ENCODE measurements around the gene IFNA5.

Gene IFNA5

DNA sequence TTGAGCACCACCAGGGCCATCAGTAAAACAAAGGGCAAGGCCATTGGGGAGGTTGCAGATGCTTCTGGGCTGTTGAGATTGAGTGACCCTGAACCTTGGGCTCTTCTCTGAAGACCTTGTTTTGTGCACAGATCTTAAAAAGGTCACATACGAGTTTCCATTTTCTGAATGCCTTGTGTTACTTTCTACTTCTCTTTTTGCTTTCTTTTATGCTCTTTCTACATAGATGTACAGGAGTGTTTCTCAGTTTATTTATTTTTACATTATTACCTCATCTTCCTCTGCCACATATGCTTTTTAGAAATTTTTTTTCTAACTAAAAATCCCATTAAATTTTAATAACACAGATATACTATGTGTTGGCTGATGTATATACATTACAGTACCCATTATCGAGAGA lies at the start of gene IFNA5:
TSS of gene IFNA5 (minus strand) at position 101 of the 400 bp plus-strand sequence. CDS start at position 44, 57 bp downstream.
- no peak for DNase-seq (ENCODE audit: low read depth in 2 of 2, low spot score in 1 of 2)

DNA sequence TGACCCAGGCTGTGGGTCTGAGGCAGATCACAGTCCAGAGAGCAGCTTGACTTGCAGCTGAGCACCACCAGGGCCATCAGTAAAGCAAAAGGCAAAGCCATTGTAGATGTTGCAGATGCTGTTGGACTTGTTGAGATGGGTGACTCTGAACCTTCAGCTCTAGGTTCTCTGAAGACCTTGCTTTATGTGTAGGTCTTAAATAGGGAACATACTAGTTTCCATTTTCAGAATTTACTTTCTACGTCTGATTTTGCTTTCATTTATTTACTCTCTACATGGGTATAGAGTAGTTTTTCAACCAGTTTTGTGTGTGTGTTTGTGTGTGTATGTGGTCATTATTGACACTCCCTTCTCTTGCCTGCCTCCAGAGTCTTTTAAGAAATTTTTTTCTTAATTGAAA lies 45.7 kb upstream of the IFNA5 start, which contains the start of gene IFNA6:
TSS of gene IFNA6 (minus strand) at position 101 of the 400 bp plus-strand sequence. CDS start at position 101, 0 bp downstream.
- no peak for DNase-seq (ENCODE audit: low read depth in 2 of 2, low spot score in 1 of 2)

DNA sequence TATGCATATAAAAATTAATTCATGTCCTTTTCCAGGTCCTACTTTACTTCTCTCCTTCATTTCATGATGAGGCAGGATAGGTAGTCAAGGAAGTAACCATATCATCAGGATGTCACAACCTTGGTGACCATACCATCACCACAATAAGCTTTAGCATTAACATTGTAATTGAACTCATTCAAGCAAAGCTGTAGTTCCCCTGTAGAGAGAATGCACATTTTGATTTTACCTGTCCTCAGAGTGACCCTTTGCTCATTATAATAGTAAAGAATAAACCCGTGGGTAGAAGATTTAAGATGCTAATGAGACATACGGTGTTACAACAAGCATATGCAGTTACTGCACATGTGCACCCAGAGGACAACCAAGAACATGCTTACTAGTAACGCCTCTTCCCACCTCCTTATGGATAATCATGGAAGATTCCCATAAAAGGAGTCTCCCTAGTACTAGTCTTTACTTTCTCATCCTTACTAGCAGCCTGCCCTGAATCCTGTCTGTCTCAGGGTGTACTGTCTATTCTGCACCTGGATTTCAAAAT lies 43.4 kb upstream of the IFNA5 start:
- DNase-seq (ENCODE audit: low read depth in 2 of 2, low spot score in 1 of 2) = no peak

- no peak for DNase-seq (ENCODE audit: low read depth in 2 of 2, low spot score in 1 of 2)
These were observed 35.6 kb upstream of the IFNA5 start for GRCh38 chr9:21340735-21341134.

- no peak for DNase-seq (ENCODE audit: low read depth in 2 of 2, low spot score in 1 of 2)
These were observed 31.3 kb upstream of the IFNA5 start for GRCh38 chr9:21336457-21336856.

DNA sequence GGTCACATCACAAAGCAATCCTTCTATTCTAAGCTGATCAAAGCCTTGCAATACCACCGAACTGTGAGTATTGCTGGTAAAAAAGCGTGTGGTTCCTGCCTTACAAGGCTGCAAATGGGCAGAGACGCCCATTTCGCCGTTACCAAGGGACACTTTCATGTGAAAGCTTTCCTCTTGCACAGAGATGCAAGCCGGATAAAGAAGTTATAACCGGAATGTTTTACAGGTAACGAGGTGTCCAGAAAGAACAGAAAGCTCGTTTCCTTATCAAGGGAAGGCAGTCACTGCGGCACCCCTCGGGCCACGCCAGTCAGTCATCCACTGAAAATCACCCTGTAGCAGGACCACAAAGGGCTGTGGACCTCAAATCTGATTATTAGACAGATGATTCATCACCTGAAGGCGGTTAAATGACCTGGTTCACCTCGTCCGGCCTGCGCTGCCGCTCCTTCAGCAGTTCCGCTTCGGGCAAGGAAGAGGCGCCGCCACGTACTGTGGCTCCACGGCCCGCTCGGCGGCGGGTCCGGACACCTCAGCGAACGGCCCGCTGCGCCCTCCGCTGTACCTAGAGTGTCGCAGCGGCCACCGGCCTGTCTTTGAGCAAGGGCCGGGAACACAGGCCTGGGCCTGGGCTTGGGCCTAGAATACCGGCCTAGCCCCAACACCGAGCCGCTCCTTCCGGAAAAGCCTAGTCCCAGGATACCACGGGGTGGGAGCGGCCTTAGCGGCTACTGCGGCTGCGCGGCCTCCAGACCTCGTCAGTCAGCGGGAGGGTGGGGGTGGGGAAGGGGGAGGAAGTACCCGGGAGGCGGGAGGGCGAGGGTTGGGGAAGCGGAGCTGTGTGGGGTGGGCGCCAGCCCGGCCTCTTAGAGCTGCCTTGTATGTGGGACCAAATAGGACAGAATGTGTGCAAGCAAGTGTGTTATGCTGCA lies 29.9 kb upstream of the IFNA5 start, which contains the start of gene KLHL9:
TSS of gene KLHL9 (minus strand) at position 704 of the 932 bp plus-strand sequence. CDS start at position 159, 545 bp downstream.
- peak; percentile 66 to 75 for DNase-seq (ENCODE audit: low read depth in 2 of 2, low spot score in 1 of 2)

GRCh38 chr9:21333226-21333625 lies 28.1 kb upstream of the IFNA5 start:
- DNase-seq (ENCODE audit: low read depth in 2 of 2, low spot score in 1 of 2) = no peak

DNA sequence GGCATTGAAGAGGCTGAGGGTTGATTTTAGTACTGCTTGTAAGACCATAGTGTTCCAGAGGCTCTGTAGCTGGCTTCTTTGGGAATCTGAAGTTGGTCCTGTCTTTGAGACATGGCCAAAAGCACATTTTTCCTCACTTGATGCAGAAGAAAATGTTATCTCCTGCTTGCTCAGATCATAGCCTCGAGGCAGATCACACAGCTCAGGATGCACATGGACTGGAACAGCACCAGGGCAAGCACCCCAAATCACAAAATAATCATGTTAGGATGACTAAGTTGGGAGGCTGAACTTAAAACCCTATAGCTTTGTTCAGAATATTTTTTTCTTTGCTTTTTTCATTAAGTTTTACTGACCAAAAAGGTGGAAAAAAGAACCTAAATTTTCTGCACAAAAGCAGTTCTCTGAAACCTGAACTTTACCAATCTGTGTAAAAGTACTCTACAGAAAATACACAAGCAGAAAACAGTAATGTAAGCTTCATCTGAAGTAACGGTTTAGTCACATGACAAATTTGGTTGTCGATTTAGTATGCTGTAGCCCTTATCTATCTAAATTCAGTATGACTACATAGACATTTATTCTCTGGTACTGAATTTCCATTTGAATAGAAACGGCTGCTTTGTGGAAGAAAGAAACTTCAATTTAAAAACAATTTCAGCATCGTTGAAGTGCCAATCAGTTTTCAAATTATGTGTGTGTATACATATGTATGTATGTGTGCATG lies 26.7 kb upstream of the IFNA5 start:
- DNase-seq (ENCODE audit: low read depth in 2 of 2, low spot score in 1 of 2) = no peak

DNA sequence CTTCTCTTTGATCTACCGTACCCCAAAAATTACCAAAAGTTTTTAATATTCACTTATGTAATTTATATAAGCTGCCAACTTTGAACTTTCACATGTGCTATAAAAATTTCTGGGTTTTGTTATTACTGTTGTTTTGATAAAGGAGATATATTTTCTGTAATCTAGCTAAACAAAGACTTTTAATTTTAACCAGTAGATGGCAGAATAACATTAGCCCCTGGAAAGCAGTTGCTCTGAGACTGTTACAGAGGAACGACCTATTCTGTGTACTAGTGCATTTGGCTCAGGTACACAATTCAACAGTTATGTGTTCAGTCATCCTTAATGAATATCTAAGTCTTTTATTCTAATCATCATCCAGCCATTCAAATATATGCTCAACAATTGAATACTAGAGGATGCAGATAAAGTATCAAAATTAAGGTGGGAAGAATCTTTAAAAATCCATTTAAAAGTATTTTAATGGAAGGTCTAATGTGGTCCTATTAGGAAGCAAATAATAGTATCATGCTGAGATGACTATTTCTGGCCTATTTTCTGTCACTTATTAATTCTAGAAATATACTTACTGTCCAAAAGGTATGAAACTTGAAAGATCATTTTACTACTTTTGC lies 21.5 kb upstream of the IFNA5 start:
- DNase-seq (ENCODE audit: low read depth in 2 of 2, low spot score in 1 of 2) = no peak

- DNase-seq (ENCODE audit: low read depth in 2 of 2, low spot score in 1 of 2) = no peak
These were observed 18.9 kb upstream of the IFNA5 start for GRCh38 chr9:21324047-21324446.

DNA sequence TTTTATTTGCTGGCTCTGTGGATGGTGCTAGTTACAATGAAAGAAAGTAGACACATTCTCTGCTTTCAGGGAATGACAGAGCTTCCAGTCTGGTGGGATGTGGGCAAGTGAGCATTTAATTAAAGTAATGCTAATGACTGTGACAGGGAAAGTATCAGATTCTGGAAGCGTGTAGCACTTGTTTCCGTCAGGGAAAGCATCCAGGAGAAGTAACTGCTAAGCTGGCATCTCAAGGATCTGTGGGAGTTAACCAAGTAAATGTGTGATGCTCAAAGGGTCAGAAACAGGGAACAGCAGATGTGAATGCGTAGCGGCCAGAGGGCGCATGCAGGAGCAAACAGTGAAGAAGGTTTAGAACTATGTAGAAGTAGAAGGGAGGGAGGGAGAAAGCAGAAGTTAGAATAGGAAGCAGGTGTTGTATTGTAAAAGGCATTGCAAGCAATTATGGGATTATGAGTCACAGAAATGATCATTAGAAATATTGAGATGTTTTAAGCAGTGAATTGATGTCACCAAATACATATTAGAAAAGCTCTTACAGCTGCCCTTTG lies 17.9 kb upstream of the IFNA5 start:
- no peak for DNase-seq (ENCODE audit: low read depth in 2 of 2, low spot score in 1 of 2)

DNA sequence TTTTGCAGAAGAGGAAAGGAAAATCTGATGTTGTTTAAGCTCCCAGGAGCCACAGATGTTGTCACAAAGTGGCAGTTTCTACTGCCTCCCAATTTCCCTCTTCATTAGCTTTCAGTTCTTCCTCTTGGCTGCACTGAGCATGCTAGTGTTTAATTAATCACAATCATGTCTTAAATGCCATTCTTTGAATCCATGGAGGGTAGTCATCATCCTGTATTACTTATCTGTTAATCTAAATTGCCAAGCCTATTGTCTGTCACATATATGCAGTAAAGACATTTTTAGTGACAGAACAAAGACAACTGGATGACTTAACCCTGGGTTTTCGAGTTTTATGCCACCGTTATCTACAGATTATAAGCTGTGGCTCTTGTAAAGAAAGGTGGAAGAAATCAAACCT lies 15.4 kb upstream of the IFNA5 start:
- DNase-seq (ENCODE audit: low read depth in 2 of 2, low spot score in 1 of 2) = no peak

- no peak for DNase-seq (ENCODE audit: low read depth in 2 of 2, low spot score in 1 of 2)
These were observed 13.1 kb upstream of the IFNA5 start for GRCh38 chr9:21317956-21318923.

DNA sequence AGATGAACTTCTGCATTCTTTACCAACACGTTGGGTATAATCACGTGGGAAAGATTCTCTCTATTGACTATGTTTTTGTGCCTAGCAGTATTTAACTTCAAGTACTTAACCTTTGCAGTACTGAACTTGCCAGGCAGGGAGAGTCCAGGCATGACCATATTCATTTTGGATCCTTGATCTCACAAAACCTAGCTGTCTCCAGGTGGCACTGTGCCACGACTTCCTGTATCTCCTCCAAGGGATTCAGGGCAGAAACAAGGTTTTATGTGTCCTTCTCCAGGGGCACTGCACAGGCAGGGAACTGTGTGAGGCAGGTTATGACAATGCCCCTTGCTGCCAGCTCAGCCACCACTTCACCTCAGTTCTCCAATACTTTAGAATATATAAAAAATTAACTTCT lies 11.7 kb upstream of the IFNA5 start:
- DNase-seq (ENCODE audit: low read depth in 2 of 2, low spot score in 1 of 2) = no peak

DNA sequence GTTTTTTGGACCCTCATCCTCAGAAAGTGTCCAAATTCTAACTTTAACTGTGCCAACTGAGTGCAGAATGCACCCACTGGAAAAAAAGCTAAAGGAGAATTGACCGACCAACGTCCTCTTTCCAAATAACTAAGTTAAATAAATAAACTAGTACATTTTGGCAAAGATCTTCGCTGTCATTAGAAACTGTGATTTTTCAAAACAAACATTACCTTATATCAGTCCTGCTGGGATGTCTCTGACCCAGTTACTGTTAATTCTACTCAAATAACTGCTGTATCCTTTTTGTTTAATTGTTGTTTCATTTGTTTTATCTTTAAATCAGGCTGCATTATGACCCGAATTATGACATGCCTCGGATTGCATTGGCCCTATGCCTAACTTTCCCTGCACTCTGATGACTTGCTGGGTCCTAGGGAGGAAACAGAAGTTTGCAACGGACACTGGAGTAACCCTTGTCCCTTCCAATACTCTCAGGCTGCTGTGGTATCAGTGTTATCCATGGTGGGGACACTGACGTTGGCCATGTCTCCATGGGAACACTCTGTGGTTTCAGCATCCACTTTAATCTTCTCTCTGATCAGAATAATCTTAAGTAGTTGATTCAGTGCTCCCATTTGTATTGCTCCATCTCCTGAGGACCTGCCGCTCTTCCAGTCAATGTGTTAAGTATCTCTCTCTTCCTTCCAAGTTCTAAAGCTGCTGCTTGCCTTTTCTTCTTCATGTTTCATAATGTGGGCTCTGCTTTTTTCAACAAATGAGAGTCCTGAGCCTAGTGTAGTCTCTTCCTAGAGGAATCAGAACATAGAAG lies 11.1 kb upstream of the IFNA5 start:
- DNase-seq (ENCODE audit: low read depth in 2 of 2, low spot score in 1 of 2) = no peak

GRCh38 chr9:21314152-21314551 lies 9.0 kb upstream of the IFNA5 start:
- DNase-seq (ENCODE audit: low read depth in 2 of 2, low spot score in 1 of 2) = no peak

DNA sequence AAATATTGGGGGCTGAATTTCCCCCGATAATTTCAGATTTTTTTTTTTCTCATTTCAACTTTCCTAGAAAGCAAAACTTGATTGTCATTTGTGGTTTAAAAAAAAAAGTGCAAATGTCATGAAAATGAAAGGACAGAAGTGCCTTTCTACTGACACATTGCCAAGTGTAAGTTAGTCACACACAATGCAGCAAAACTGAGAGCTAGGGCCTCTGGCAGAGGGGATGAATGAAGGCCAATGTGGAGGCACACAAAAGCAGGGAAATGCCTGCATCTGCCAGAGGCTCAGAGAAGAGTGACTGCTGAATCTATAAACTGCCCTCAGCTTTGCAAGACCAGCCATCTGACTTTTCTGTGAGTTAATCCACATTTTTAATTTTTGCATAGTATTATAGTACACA lies 6.8 kb upstream of the IFNA5 start:
- no peak for DNase-seq (ENCODE audit: low read depth in 2 of 2, low spot score in 1 of 2)

DNA sequence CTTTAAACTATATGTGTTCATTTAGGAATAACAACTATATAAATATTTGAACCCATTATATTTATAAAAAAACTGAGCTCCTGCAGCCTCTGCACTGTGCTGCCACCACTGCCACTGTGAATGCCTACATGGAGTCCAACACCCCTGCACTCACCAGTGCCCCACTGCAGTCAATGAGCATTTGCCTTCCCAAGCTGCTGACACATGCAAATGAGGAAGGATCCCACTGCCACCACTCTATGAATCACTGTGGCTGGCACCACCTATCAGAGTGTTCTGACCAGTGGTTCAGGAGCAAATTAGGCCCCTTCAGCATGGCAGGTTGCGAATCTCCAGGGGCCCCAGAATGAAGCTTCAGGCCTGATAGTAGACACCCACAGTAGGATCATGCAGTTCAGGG lies 9.1 kb downstream of the IFNA5 start:
- DNase-seq (ENCODE audit: low read depth in 2 of 2, low spot score in 1 of 2) = no peak
